Activated T-helper 1 cell treated with anti-CD3 and anti-CD28 coated beads, Interleukin-12 subunit alpha, Interleukin-12 subunit beta, Interleukin-2, Interleukin-4 antibody, amounts not matched to agents 30 ng/mL and 10 ng/mL and 1 ng/mL, durations not matched to agents 14 hours and 24 hours and 36 hours (primary cell): ENCODE measurements around the gene CCDC83. TPM values are rescaled to one million over a fixed set of nuclear protein-coding genes. Genes with fewer than 3 reads are reported as not detected.

Experiments
- DNase-seq: peaks from one replicate; pipeline ENCODE4 v3.0.0; 2021; ENCODE audit warnings: low spot score
- H3K27ac Mint-ChIP-seq: one replicate; pipeline ENCODE4 v1.8.0; 2021; ENCODE audit warnings: mild to moderate bottlenecking, mixed read lengths
- H3K27me3 Mint-ChIP-seq: one replicate; pipeline ENCODE4 v1.8.0; 2022; ENCODE audit warnings: mild to moderate bottlenecking, moderate library complexity, mixed read lengths; ENCODE audit not compliant: insufficient read depth
- H3K36me3 Mint-ChIP-seq: one replicate; pipeline ENCODE4 v1.8.0; 2021; ENCODE audit warnings: low read depth, mixed read lengths
- H3K4me1 Mint-ChIP-seq: one replicate; pipeline ENCODE4 v1.8.0; 2021; ENCODE audit warnings: low read depth, mixed read lengths
- H3K4me3 Mint-ChIP-seq: one replicate; pipeline ENCODE4 v1.8.0; 2021; ENCODE audit warnings: mild to moderate bottlenecking, moderate library complexity, mixed read lengths
- H3K9me3 Mint-ChIP-seq: one replicate; pipeline ENCODE4 v1.8.0; 2021; ENCODE audit warnings: mixed read lengths
- intact Hi-C: fragments of 100-400 bp; cut with micrococcal nuclease; formaldehyde crosslinking; loops from one replicate; pipeline ENCODE4 v1.15.1; 2024
- total RNA-seq: library from RNA; stranded (reverse); gene quantifications from 2 replicates; pipeline ENCODE4 v1.2.3, GENCODE V29; 2022

Gene CCDC83
- not detected in 2 replicates for total RNA-seq

- DNase-seq = no peak
- peaks cover 5% of the 10 kb centered on the region for H3K36me3 Mint-ChIP-seq
- peak within 1 kb of the TSS; percentile 83 for H3K27ac Mint-ChIP-seq
- H3K9me3 Mint-ChIP-seq = peaks cover 8% of the 10 kb centered on the region
- peaks cover 6% of the 10 kb centered on the region for H3K27me3 Mint-ChIP-seq
- peak within 1 kb of the TSS; percentile 84 for H3K4me3 Mint-ChIP-seq
- H3K4me1 Mint-ChIP-seq = peaks cover 18% of the 10 kb centered on the region
- intact Hi-C loops = loop anchor here (1.0 to 5.0 kb wide), 11 partner anchors 44 to 1064 kb away; partner anchors contain the start of genes EED, HIKESHI and SYTL2
These were observed at the start of gene CCDC83 for GRCh38 chr11:85855341-85855656. Gene CCDC83 (plus strand): TSS chr11:85855383. CDS start chr11:85865124, 9,741 bp downstream.

DNA sequence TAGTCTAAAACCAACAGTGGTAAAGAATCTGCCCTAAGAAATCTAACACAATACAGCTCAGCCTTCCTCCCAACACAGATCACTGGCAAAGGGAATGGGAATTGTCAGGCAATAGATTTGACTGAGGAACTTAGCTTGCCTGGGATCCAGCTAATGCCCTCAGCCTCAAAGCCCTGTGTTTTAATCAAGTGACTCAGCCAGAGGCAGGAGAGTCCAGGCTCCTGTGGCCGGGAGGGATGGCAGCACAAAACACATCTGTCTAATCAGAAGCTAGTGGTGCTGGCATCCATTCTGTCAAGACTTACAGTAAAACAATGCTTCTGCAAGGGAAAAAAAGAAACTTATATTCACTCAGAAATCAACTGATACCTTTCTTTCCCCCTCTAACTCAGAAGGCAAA is 49.8 kb upstream of the CCDC83 start:
- Mint-ChIP-seq H3K4me3 (no peak overlapping the region), H3K9me3 (peaks cover 7% of the 10 kb centered on the region), H3K27me3 (no peaks in the 10 kb centered on the region), H3K4me1 (peaks cover 76% of the 10 kb centered on the region), H3K36me3 (peaks cover 45% of the 10 kb centered on the region), H3K27ac (no peak overlapping the region)
- intact Hi-C loops = no loop called here
- no peak for DNase-seq

DNA sequence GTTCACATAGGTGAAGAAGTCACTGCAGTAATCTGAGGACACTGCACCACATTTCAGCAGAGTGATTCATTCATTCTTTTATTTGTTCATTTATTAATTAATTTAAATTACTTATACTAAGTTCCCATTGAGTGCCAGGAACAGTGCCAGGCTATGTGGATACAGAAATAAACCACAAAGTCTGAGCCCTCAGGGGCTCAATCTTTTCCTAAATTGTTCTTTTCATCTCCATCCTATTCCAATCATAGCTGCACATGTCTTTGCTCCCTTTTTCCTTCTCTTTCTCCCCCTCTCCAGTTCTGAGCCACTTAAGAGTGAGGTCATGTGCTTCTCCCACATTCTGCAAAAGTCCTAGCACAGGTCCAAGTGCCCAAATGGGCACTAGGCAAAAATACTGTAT is 49.2 kb upstream of the CCDC83 start:
- intact Hi-C loops = no loop called here
- Mint-ChIP-seq H3K4me3 (no peak overlapping the region), H3K27me3 (no peaks in the 10 kb centered on the region), H3K27ac (no peak overlapping the region), H3K36me3 (peaks cover 38% of the 10 kb centered on the region), H3K4me1 (peaks cover 72% of the 10 kb centered on the region), H3K9me3 (peaks cover 1% of the 10 kb centered on the region)
- DNase-seq = no peak

DNA sequence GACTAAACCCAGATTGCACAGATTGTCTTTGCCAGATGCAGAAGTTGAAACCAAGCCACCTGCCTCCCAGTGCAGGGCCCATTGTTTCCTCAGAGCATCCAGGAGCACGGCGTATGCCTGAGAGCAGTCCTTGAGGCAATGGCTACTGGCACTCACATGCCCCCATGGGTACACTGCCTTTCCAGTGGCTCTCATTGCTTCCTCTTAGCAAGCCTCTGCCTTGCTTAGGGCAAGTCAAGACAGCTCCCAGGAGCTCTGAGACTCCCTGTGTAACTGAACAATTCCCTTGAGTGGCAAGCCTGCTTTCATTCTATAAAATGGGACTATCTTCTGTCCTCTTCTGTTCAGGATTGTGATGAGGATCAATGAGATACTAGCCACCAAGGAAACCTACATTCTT is 48.3 kb upstream of the CCDC83 start:
- Mint-ChIP-seq H3K27ac (no peak overlapping the region), H3K4me1 (peaks cover 72% of the 10 kb centered on the region), H3K27me3 (no peaks in the 10 kb centered on the region), H3K9me3 (no peaks in the 10 kb centered on the region), H3K4me3 (no peak overlapping the region), H3K36me3 (peaks cover 32% of the 10 kb centered on the region)
- no peak for DNase-seq
- intact Hi-C loops = no loop called here

GRCh38 chr11:85809191-85809590 is 46.0 kb upstream of the CCDC83 start:
- peaks cover 24% of the 10 kb centered on the region for H3K36me3 Mint-ChIP-seq

DNA sequence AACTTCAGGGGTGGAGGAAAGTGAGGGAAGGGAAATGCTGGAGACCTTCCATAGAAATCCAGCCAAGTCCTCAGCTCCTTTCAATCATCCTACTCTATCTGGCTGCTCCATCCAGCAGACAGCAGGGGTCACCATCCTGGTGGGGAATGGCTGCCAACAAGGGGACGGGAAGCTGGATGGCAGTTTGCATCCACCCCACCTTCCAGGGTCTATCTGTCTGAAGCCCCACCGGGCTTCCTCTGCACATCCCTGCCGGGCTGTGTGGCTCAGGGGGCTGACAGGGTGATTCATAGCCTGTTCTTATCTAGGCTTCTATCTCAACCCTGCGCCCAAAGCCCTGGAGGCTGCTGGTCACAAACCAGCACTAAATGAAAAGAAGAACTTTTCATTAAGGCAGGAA is 45.3 kb upstream of the CCDC83 start:
- peaks cover 61% of the 10 kb centered on the region for H3K4me1 Mint-ChIP-seq
- peak overlapping the region; percentile 94 for H3K4me3 Mint-ChIP-seq
- peak overlapping the region; percentile 85 for H3K27ac Mint-ChIP-seq
- no peaks in the 10 kb centered on the region for H3K9me3 Mint-ChIP-seq
- no peak for DNase-seq
- peaks cover 20% of the 10 kb centered on the region for H3K36me3 Mint-ChIP-seq
- intact Hi-C loops = loop anchor here (2.0 to 5.0 kb wide), 2 partner anchors 25 to 213 kb away; no protein-coding TSS in a partner anchor
- no peaks in the 10 kb centered on the region for H3K27me3 Mint-ChIP-seq

More at GRCh38 chr11:85809191-85809590, 46.0 kb upstream of the CCDC83 start:
- Mint-ChIP-seq H3K27me3 (no peaks in the 10 kb centered on the region), H3K4me1 (peaks cover 64% of the 10 kb centered on the region), H3K4me3 (peak overlapping the region; percentile 94), H3K27ac (peak overlapping the region; percentile 85), H3K9me3 (no peaks in the 10 kb centered on the region)
- intact Hi-C loops = no loop called here
- DNase-seq = no peak

DNA sequence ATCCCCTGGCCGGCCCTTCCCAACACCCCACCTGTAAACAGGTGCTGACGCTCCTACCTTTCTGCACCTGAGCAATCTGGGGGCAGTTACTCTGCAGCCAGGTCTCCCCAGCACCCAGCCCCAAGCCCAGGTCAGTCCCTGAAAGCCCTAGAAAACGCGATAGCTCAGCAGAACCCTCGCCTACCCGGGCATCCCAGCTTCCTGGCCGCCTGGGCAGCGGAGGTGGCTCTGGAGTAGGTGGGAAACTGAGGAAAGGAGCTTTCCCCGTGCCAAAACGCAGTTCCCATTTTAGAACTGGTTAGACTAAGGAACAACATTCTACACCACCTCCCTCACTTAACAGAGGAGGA is 44.7 kb upstream of the CCDC83 start:
- Mint-ChIP-seq H3K27ac (peak overlapping the region; percentile 85), H3K36me3 (peaks cover 17% of the 10 kb centered on the region), H3K27me3 (no peaks in the 10 kb centered on the region), H3K4me3 (peak overlapping the region; percentile 94), H3K9me3 (no peaks in the 10 kb centered on the region), H3K4me1 (peaks cover 58% of the 10 kb centered on the region)
- intact Hi-C loops = loop anchor here (2.0 to 5.0 kb wide), 2 partner anchors 26 to 213 kb away; no protein-coding TSS in a partner anchor
- DNase-seq = no peak

DNA sequence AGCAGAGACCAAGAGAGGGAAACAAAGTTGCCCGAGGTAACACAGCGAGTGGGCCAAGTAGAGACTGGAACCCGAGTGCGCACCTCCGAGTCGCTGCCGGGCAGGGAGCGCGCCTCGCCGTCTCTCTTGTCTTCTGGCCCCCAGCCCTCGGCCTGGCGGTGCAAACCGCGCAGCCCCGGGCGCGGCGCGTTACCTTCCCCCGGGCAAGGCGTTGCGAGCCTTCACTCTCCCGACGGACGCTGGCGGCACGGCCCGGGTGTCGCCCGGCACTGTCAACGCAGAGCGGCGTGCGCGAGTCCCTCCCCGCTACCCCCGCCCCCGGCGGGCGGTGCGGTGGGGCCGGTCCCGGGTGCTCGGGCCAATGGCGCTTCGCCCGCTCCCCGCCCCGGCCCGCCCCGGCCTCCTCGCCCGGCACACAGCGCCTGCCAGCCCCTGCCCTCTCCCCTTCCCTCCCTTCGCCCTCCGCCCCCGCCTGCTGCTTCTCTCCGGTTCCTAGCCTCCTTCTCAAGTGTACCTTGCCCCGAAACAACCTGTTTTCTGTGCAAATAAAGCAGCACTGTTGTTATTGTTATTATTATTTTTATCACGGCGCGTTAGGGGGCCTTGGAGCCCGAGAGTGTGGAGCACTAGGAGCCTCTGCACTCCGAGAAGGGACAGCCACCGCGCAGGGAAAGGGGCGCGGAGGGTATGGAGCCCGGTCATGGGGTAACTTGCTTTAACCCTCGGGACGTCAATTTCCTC is 44.1 kb upstream of the CCDC83 start, which contains the start of gene SYTL2:
Gene SYTL2 (minus strand): TSS at position 271 of the 741 bp plus-strand sequence. CDS start 53,416 bp downstream, outside the sequence.
- intact Hi-C loops = loop anchor here (1.0 to 5.0 kb wide), 8 partner anchors 12 to 214 kb away; partner anchors contain the start of genes CCDC83 and TMEM126B
- Mint-ChIP-seq H3K4me3 (peak within 1 kb of the TSS; percentile 94), H3K9me3 (no peaks in the 10 kb centered on the region), H3K4me1 (peaks cover 52% of the 10 kb centered on the region), H3K36me3 (peaks cover 15% of the 10 kb centered on the region), H3K27ac (peak within 1 kb of the TSS; percentile 85), H3K27me3 (no peaks in the 10 kb centered on the region)
- peak; percentile 83 for DNase-seq

DNA sequence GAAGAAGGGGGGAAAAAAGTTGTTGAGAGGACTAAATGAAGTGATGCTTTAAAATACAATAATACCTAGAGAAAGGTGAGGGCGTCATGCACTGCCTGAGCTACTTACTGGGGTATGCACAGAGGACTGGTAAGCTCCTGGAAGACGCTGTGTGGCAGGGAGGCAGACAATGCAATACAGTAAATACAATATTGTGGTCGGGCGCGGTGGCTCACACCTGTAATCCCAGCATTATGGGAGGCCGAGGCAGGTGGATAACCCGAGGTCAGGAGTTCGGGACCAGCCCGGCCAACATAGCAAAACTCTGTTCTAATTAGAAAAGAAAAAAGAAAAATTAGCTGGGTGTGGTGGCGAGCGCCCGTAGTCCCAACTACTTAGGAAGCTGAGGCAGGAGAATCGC is 43.6 kb upstream of the CCDC83 start:
- no peak for DNase-seq
- Mint-ChIP-seq H3K27ac (peak overlapping the region; percentile 43), H3K9me3 (no peaks in the 10 kb centered on the region)

GRCh38 chr11:85813721-85814120 is 41.5 kb upstream of the CCDC83 start:
- Mint-ChIP-seq H3K27ac (no peak overlapping the region), H3K4me1 (peaks cover 38% of the 10 kb centered on the region), H3K4me3 (peak overlapping the region; percentile 5), H3K36me3 (peaks cover 9% of the 10 kb centered on the region), H3K27me3 (peaks cover 2% of the 10 kb centered on the region), H3K9me3 (no peaks in the 10 kb centered on the region)
- intact Hi-C loops = loop anchor here (5.0 kb wide), 1 partner anchor 216 kb away; no protein-coding TSS in a partner anchor
- DNase-seq = no peak

More for the DNA sequence above, 43.6 kb upstream of the CCDC83 start:
- Mint-ChIP-seq H3K4me3 (peak overlapping the region; percentile 81), H3K4me1 (peaks cover 46% of the 10 kb centered on the region), H3K27me3 (no peaks in the 10 kb centered on the region), H3K36me3 (peaks cover 11% of the 10 kb centered on the region)
- intact Hi-C loops = loop anchor here (1.0 to 5.0 kb wide), 8 partner anchors 12 to 214 kb away; partner anchors contain the start of genes CCDC83 and TMEM126B

- H3K27me3 Mint-ChIP-seq = peaks cover 2% of the 10 kb centered on the region
- DNase-seq = no peak
- intact Hi-C loops = no loop called here
- H3K9me3 Mint-ChIP-seq = no peaks in the 10 kb centered on the region
- no peak overlapping the region for H3K4me3 Mint-ChIP-seq
- H3K4me1 Mint-ChIP-seq = peaks cover 21% of the 10 kb centered on the region
- H3K27ac Mint-ChIP-seq = no peak overlapping the region
- peaks cover 7% of the 10 kb centered on the region for H3K36me3 Mint-ChIP-seq
These were observed 39.8 kb upstream of the CCDC83 start for GRCh38 chr11:85815186-85815931.

DNA sequence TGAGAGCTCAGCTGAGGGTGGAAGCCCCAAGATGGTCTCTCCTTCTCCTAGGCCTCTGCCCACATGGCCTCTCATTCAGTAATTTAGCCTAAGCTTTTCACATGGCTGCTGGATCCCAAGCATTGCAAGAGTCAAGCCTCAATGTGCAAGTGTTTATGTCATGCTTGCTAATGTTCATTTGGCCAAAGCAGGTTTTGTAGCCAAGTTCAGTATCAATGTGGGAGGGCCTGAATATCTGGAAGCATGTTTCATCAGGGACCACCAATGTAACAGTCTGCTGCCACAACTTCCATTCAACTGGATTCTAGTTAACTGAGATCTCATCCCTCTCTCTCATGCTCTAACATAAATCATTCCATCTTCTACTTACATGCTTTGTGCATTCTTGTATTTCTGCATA is 35.7 kb upstream of the CCDC83 start:
- H3K27ac Mint-ChIP-seq = no peak overlapping the region
- H3K4me1 Mint-ChIP-seq = peaks cover 40% of the 10 kb centered on the region
- H3K36me3 Mint-ChIP-seq = peaks cover 12% of the 10 kb centered on the region
- intact Hi-C loops = no loop called here
- H3K9me3 Mint-ChIP-seq = no peaks in the 10 kb centered on the region
- no peak overlapping the region for H3K4me3 Mint-ChIP-seq
- H3K27me3 Mint-ChIP-seq = peaks cover 2% of the 10 kb centered on the region
- no peak for DNase-seq

DNA sequence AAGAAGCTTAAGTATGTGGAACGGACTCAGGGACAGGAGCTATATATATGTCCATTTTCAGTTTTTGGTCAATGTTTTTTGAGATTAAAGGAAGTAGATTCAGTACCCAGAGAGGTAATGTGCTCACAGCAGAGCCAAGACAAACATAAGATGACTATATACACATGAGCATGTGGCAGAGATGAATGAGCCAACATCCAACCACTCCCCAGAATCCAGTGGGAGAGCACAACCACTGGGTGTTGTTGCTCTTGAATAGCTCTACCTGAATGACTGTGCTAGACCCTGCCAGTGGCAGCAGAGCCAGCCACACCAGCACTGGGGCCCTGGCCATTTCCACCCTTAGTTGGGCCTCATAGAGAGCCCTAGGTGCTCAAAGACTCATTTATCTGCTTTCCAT is 33.5 kb upstream of the CCDC83 start:
- H3K4me3 Mint-ChIP-seq = no peak overlapping the region
- H3K9me3 Mint-ChIP-seq = no peaks in the 10 kb centered on the region
- peaks cover 2% of the 10 kb centered on the region for H3K27me3 Mint-ChIP-seq
- no peak overlapping the region for H3K27ac Mint-ChIP-seq
- H3K4me1 Mint-ChIP-seq = peaks cover 56% of the 10 kb centered on the region
- DNase-seq = no peak
- H3K36me3 Mint-ChIP-seq = peaks cover 10% of the 10 kb centered on the region
- intact Hi-C loops = loop anchor here (2.0 to 5.0 kb wide), 2 partner anchors 35 to 396 kb away; no protein-coding TSS in a partner anchor
